Nephron (organoid): ENCODE measurements around the gene ZNF81.
"Not testable (repeated sequence)": the region's sequence is repeated elsewhere in the genome, so short reads cannot be mapped to it uniquely, and the experiment has no call there.

ENCODE experiments used
- H3K27ac Mint-ChIP-seq, 3 experiments: 2 replicates each; pipeline ENCODE4 v1.8.0; 2020; ENCODE audit warnings: mixed read lengths in 3 of 3, mild to moderate bottlenecking in 2 of 3, moderate library complexity in 1 of 3
- H3K27me3 Mint-ChIP-seq: 2 replicates; pipeline ENCODE4 v1.8.0; 2021; ENCODE audit warnings: low read depth, mild to moderate bottlenecking, moderate library complexity, mixed read lengths
- H3K36me3 Mint-ChIP-seq: 2 replicates; pipeline ENCODE4 v1.8.0; 2020; ENCODE audit warnings: low read depth, mixed read lengths
- H3K4me1 Mint-ChIP-seq: 2 replicates; pipeline ENCODE4 v1.8.0; 2020; ENCODE audit warnings: mixed read lengths
- H3K4me3 Mint-ChIP-seq, 3 experiments: 2 replicates each; pipeline ENCODE4 v1.8.0; 2020; ENCODE audit warnings: mild to moderate bottlenecking in 3 of 3, mixed read lengths in 3 of 3, moderate library complexity in 2 of 3
- H3K9me3 Mint-ChIP-seq: 2 replicates; pipeline ENCODE4 v1.8.0; 2020; ENCODE audit warnings: mixed read lengths
- TF ChIP-seq, protein P1 (sequence below), 3 experiments: fragments of 200-600 bp; sonication (generic); IDR thresholded peaks; one replicate each; pipeline ENCODE4 v1.5.0; 2021; ENCODE audit warnings: antibody characterized with exemption in 3 of 3; ENCODE audit not compliant: unreplicated experiment in 3 of 3

ZNF81 gene

DNA sequence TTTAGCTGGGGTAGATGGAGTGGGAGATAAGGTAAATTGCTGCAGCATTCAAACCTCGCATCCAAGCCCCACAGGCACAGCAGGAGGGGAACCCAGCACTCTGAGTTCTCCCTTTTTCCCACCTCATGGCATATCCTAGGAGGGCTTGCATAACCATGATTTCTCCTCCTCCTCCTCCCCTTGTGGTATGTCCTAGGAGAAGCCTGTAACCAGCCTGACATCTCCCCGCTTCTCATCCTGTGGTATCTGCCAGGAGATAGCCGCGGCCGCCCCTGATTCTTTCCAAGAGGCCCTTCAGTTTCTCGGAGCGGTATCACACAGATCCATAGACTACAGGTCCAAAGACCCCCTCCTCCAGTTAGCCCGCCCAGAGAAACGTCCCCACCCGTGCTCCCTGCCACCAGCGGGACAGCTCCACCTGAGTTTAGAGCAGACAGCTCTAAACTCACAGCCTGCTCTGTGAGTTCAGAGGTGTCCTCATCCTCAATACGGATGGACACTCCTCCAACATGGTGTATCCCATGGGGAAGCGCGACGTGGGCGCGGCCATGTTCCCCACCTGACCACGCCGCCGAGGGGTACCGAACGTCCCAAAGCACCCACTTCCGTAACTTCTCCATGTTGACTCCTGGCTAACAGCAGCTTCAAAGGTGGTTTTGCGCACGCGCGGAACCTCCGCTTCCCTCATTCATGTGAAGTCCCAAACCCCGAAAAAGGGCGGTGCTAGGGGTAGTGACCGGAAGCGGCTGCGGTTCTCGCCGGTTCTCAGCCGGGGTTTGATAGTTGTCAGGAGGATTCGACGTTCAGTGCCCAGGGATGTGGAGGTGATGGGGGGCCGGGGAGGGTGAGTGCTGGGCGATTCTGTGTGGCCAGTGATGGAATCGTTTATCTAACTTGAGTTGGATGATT lies at the start of gene ZNF81:
Gene ZNF81 (plus strand): TSS at position 739 of the 909 bp plus-strand sequence. CDS start 9,366 bp downstream, outside the sequence.
- H3K9me3 Mint-ChIP-seq = no peaks in the 10 kb centered on the region
- peaks cover 5% of the 10 kb centered on the region for H3K4me1 Mint-ChIP-seq
- H3K27me3 Mint-ChIP-seq = no peaks in the 10 kb centered on the region
- peaks cover under 1% of the 10 kb centered on the region for H3K36me3 Mint-ChIP-seq
- peak within 1 kb of the TSS; percentile 94 to 99 (median 98) for H3K27ac Mint-ChIP-seq
- TF ChIP-seq, protein P1, sequence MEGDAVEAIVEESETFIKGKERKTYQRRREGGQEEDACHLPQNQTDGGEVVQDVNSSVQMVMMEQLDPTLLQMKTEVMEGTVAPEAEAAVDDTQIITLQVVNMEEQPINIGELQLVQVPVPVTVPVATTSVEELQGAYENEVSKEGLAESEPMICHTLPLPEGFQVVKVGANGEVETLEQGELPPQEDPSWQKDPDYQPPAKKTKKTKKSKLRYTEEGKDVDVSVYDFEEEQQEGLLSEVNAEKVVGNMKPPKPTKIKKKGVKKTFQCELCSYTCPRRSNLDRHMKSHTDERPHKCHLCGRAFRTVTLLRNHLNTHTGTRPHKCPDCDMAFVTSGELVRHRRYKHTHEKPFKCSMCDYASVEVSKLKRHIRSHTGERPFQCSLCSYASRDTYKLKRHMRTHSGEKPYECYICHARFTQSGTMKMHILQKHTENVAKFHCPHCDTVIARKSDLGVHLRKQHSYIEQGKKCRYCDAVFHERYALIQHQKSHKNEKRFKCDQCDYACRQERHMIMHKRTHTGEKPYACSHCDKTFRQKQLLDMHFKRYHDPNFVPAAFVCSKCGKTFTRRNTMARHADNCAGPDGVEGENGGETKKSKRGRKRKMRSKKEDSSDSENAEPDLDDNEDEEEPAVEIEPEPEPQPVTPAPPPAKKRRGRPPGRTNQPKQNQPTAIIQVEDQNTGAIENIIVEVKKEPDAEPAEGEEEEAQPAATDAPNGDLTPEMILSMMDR (IDR thresholded peaks at IDR 0.05; ENCODE audit: unreplicated experiment in 3 of 3) = no peak
- H3K4me3 Mint-ChIP-seq = peak within 1 kb of the TSS; percentile 97 to 100 (median 98)

- Mint-ChIP-seq H3K27ac (no peak overlapping the region), H3K9me3 (peaks cover 7% of the 10 kb centered on the region), H3K27me3 (no peaks in the 10 kb centered on the region), H3K36me3 (no peaks in the 10 kb centered on the region), H3K4me3 (no peak overlapping the region), H3K4me1 (no peaks in the 10 kb centered on the region)
- TF ChIP-seq, protein P1 (IDR thresholded peaks at IDR 0.05; ENCODE audit: unreplicated experiment in 3 of 3) = no peak
These were observed 40.2 kb upstream of the ZNF81 start for GRCh38 chrX:47796433-47796906.

GRCh38 chrX:47797084-47797483 lies 39.6 kb upstream of the ZNF81 start:
- Mint-ChIP-seq H3K4me1 (no peaks in the 10 kb centered on the region), H3K27ac (no peak overlapping the region), H3K27me3 (no peaks in the 10 kb centered on the region), H3K9me3 (peaks cover 9% of the 10 kb centered on the region), H3K36me3 (no peaks in the 10 kb centered on the region), H3K4me3 (no peak overlapping the region)
- TF ChIP-seq, protein P1 (IDR thresholded peaks at IDR 0.05; ENCODE audit: unreplicated experiment in 3 of 3) = no peak

GRCh38 chrX:47798861-47799260 lies 37.8 kb upstream of the ZNF81 start:
- Mint-ChIP-seq H3K4me3 (no peak overlapping the region), H3K4me1 (peaks cover 4% of the 10 kb centered on the region), H3K36me3 (no peaks in the 10 kb centered on the region), H3K9me3 (peaks cover 15% of the 10 kb centered on the region), H3K27me3 (no peaks in the 10 kb centered on the region), H3K27ac (no peak overlapping the region)
- TF ChIP-seq, protein P1 (IDR thresholded peaks at IDR 0.05; ENCODE audit: unreplicated experiment in 3 of 3) = no peak

DNA sequence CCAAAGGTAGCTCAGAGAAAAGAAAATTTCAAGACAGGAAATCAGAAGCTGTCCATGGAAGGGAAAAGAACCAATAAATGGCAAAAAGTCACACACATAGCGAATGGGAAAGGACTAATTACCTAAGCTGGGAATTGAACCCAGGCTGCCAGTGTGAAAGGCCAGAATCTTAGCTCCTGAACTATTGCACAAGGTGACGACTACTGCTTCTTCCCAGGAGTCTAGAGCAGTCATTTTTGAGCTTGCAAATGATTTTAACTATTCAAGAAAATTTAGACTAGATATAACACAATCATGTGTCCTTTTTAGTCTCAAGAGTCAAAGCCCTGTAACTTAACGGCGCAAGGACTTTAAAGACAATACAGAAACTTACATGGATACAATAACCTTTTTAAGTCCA lies 34.1 kb upstream of the ZNF81 start:
- peaks cover 9% of the 10 kb centered on the region for H3K4me1 Mint-ChIP-seq
- H3K27me3 Mint-ChIP-seq = no peaks in the 10 kb centered on the region
- TF ChIP-seq, protein P1 (IDR thresholded peaks at IDR 0.05; ENCODE audit: unreplicated experiment in 3 of 3) = no peak
- H3K9me3 Mint-ChIP-seq = peaks cover 13% of the 10 kb centered on the region
- no peak overlapping the region for H3K4me3 Mint-ChIP-seq
- no peaks in the 10 kb centered on the region for H3K36me3 Mint-ChIP-seq
- no peak overlapping the region for H3K27ac Mint-ChIP-seq

DNA sequence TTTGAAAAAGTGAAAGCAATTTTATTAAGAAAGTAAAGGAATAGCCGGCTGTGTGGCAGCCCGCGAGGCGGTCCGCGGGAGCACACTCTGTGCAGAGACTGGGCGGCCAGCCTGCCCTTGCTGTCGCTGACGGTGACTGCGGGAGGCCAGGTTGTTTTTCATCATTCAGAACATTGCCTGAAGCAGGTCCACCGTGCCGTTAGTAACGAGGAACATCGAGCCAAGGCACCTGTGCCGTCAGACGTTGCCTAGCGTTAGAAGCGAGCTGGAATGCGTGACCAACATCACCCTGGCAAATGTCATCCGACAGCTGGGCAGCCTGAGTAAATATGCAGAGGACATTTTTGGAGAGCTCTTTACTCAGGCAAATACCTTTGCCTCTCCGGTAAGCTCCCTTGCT lies 33.6 kb upstream of the ZNF81 start:
- H3K4me1 Mint-ChIP-seq, H3K27ac Mint-ChIP-seq, H3K27me3 Mint-ChIP-seq, H3K36me3 Mint-ChIP-seq, H3K4me3 Mint-ChIP-seq: not testable (repeated sequence)
- H3K9me3 Mint-ChIP-seq = peaks cover 11% of the 10 kb centered on the region
